ENCODE data around the gene SLC25A21. TPM values are rescaled to one million over a fixed set of nuclear protein-coding genes. Genes with fewer than 3 reads are reported as not detected.

The SLC25A21 gene
- total and polyA plus RNA-seq, 2 donors (not counting 1 experiment from before 2014, with no cell fraction given): 0.50 to 0.62 TPM

GRCh38 chr14:36738269-36738668 lies 434.1 kb downstream of the SLC25A21 start:
- no peaks in the 10 kb centered on the region for H3K36me3 ChIP-seq (ENCODE audit: control insufficient read depth, insufficient read depth, low read length)
- no peaks in the 10 kb centered on the region for H3K4me1 ChIP-seq (ENCODE audit: control insufficient read depth, extremely low read depth, insufficient read depth, low read length)
- H4K20me1 ChIP-seq (ENCODE audit: control insufficient read depth, extremely low read depth, insufficient read depth, low read length): no peaks in the 10 kb centered on the region
- no peak overlapping the region for H2AFZ ChIP-seq (ENCODE audit: low read length)
- H3K4me3 ChIP-seq (replicated peaks in 1 of 4; ENCODE audit: control extremely low read depth in 1 of 4, insufficient read depth in 1 of 4, low read depth in 3 of 4, low read length in 4 of 4): no peak overlapping the region
- H3K9ac ChIP-seq (ENCODE audit: insufficient read depth, low read length): no peak overlapping the region
- no peak for DNase-seq (ENCODE audit: low read depth in 2 of 2)
- H3K27me3 ChIP-seq (ENCODE audit: control insufficient read depth, insufficient read depth, low read length): no peaks in the 10 kb centered on the region
- no peak overlapping the region for H3K4me2 ChIP-seq (ENCODE audit: extremely low read depth, insufficient read depth, low read length)
- H3K79me2 ChIP-seq (ENCODE audit: control insufficient read depth, insufficient read depth, low read length): no peaks in the 10 kb centered on the region
- TF ChIP-seq CTCF (conservative IDR thresholded peaks at IDR 0.05 in 1 of 2, IDR thresholded peaks at IDR 0.05 in 1 of 2; ENCODE audit: low read depth in 1 of 2, low read length in 2 of 2) (no peak), EZH2 (IDR thresholded peaks at IDR 0.05; ENCODE audit: low read length, missing control alignments) (no peak)
- no peaks in the 10 kb centered on the region for H3K9me3 ChIP-seq (ENCODE audit: control insufficient read depth, insufficient read depth, low read depth, low read length)
- no peak overlapping the region for H3K27ac ChIP-seq (ENCODE audit: insufficient read depth, low read length)

- Histone ChIP-seq H4K20me1 (ENCODE audit: control insufficient read depth, extremely low read depth, insufficient read depth, low read length) (no peaks in the 10 kb centered on the region), H3K36me3 (ENCODE audit: control insufficient read depth, insufficient read depth, low read length) (no peaks in the 10 kb centered on the region), H3K79me2 (ENCODE audit: control insufficient read depth, insufficient read depth, low read length) (no peaks in the 10 kb centered on the region)
Measured at GRCh38 chr14:36726128-36726527, 446.3 kb downstream of the SLC25A21 start.

GRCh38 chr14:36724162-36724561 lies 448.2 kb downstream of the SLC25A21 start:
- Histone ChIP-seq H4K20me1 (ENCODE audit: control insufficient read depth, extremely low read depth, insufficient read depth, low read length) (no peaks in the 10 kb centered on the region), H3K4me1 (ENCODE audit: control insufficient read depth, extremely low read depth, insufficient read depth, low read length) (no peaks in the 10 kb centered on the region), H2AFZ (ENCODE audit: low read length) (no peak overlapping the region), H3K4me2 (ENCODE audit: extremely low read depth, insufficient read depth, low read length) (no peak overlapping the region), H3K4me3 (replicated peaks in 1 of 4; ENCODE audit: control extremely low read depth in 1 of 4, insufficient read depth in 1 of 4, low read depth in 3 of 4, low read length in 4 of 4) (no peak overlapping the region), H3K36me3 (ENCODE audit: control insufficient read depth, insufficient read depth, low read length) (no peaks in the 10 kb centered on the region), H3K27ac (ENCODE audit: insufficient read depth, low read length) (no peak overlapping the region), H3K9ac (ENCODE audit: insufficient read depth, low read length) (no peak overlapping the region), H3K9me3 (ENCODE audit: control insufficient read depth, insufficient read depth, low read depth, low read length) (no peaks in the 10 kb centered on the region), H3K79me2 (ENCODE audit: control insufficient read depth, insufficient read depth, low read length) (no peaks in the 10 kb centered on the region), H3K27me3 (ENCODE audit: control insufficient read depth, insufficient read depth, low read length) (no peaks in the 10 kb centered on the region)
- DNase-seq (ENCODE audit: low read depth in 2 of 2): no peak
- TF ChIP-seq EZH2 (IDR thresholded peaks at IDR 0.05; ENCODE audit: low read length, missing control alignments): no peak
- no peak for TF ChIP-seq CTCF (conservative IDR thresholded peaks at IDR 0.05 in 1 of 2, IDR thresholded peaks at IDR 0.05 in 1 of 2; ENCODE audit: low read depth in 1 of 2, low read length in 2 of 2)

More at GRCh38 chr14:36726128-36726527, 446.3 kb downstream of the SLC25A21 start:
- no peak overlapping the region for H3K4me3 ChIP-seq (replicated peaks in 1 of 4; ENCODE audit: control extremely low read depth in 1 of 4, insufficient read depth in 1 of 4, low read depth in 3 of 4, low read length in 4 of 4)
- no peak overlapping the region for H3K9ac ChIP-seq (ENCODE audit: insufficient read depth, low read length)
- DNase-seq (ENCODE audit: low read depth in 2 of 2): no peak
- H3K9me3 ChIP-seq (ENCODE audit: control insufficient read depth, insufficient read depth, low read depth, low read length): no peaks in the 10 kb centered on the region
- no peak for TF ChIP-seq EZH2 (IDR thresholded peaks at IDR 0.05; ENCODE audit: low read length, missing control alignments)
- no peak for TF ChIP-seq CTCF (conservative IDR thresholded peaks at IDR 0.05 in 1 of 2, IDR thresholded peaks at IDR 0.05 in 1 of 2; ENCODE audit: low read depth in 1 of 2, low read length in 2 of 2)
- H3K4me1 ChIP-seq (ENCODE audit: control insufficient read depth, extremely low read depth, insufficient read depth, low read length): no peaks in the 10 kb centered on the region
- H2AFZ ChIP-seq (ENCODE audit: low read length): no peak overlapping the region
- H3K27ac ChIP-seq (ENCODE audit: insufficient read depth, low read length): no peak overlapping the region
- no peaks in the 10 kb centered on the region for H3K27me3 ChIP-seq (ENCODE audit: control insufficient read depth, insufficient read depth, low read length)
- no peak overlapping the region for H3K4me2 ChIP-seq (ENCODE audit: extremely low read depth, insufficient read depth, low read length)
